ENCODE results near the gene LRFN2.

DNA sequence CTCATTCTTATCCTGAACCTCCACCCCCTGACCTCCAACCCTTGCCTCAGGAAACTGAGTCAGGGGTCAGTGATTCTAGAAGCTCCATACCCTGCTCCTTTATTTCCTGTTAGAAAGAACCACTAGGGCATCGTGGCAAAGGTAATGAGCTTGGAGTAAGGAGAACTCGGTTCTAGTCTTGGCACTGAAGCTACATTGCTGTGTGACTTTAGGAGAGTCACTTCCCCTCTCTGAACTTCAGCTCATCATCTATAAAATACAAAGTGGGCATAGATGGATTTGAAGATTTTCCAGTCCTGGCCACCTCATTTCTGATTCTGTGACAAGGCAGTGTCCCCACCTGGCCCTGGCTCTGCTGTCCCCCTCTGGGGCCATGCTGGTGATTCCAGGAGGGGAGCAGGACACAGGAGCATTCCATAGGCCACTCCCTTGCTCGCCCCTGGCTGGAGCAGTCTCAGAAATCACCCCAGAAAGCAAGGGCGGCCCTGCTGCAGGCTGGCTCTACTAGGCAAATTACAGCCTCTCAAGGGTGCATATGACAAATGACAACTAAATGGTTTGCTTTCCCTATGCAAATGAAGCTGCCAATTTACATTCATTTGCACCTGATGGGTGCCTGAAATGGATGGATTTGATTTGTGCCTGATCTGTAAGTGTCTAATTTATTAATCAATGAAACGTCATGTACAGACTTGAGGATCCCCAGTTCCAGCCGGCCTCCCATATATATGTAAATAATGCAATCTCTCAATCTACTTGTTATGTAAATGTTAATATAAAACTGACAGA lies 62.2 kb downstream of the LRFN2 start:
- TF ChIP-seq RXRA (IDR thresholded peaks at IDR 0.05) (no peak), NR2F2 (IDR thresholded peaks at IDR 0.05) (no peak), RAD21 (IDR thresholded peaks at IDR 0.05) (no peak)
- TF ChIP-seq, protein P1, sequence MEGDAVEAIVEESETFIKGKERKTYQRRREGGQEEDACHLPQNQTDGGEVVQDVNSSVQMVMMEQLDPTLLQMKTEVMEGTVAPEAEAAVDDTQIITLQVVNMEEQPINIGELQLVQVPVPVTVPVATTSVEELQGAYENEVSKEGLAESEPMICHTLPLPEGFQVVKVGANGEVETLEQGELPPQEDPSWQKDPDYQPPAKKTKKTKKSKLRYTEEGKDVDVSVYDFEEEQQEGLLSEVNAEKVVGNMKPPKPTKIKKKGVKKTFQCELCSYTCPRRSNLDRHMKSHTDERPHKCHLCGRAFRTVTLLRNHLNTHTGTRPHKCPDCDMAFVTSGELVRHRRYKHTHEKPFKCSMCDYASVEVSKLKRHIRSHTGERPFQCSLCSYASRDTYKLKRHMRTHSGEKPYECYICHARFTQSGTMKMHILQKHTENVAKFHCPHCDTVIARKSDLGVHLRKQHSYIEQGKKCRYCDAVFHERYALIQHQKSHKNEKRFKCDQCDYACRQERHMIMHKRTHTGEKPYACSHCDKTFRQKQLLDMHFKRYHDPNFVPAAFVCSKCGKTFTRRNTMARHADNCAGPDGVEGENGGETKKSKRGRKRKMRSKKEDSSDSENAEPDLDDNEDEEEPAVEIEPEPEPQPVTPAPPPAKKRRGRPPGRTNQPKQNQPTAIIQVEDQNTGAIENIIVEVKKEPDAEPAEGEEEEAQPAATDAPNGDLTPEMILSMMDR (IDR thresholded peaks at IDR 0.05; ENCODE audit: low read depth, low read length, missing input control) = no peak
